ENCODE results near the gene PLA2G3.
"Not testable (repeated sequence)": the region's sequence is repeated elsewhere in the genome, so short reads cannot be mapped to it uniquely, and the experiment has no call there.

Gene PLA2G3

DNA sequence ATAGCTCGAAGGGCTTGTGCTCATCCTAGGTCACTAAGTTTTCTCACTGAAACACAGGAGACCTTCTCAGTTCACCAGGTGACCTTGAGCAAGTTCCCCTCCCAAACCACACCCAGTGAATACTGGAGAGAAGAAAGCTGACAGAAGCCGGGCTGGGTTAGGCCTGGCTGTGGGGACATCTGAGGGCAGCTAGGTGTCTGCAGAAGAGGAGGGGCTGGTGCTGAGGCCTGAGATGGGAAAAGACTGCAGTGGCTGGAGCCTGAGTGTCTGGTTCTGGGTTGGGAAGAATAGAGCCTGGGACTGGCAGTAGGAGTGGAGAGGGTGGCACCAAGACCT is 18.1 kb downstream of the PLA2G3 start:
- DNase-seq, result no peak

DNA sequence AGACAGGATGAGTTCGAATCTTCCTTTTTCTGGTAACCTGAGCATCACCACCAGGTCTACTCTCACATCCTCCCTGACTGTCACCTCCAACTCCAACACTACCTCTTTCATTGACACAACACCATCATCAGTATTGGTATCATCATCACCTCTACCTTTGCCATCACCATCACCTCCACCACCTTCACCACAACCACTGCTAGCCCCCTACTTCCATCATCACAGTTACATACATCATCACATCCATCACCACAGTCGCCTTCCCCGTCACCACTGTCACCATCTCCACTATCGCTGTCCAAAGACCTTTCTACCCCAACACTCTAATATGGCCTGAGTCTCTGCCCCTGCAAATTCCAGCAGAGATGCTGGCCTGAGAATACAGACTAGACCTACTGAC is 18.9 kb downstream of the PLA2G3 start:
- DNase-seq, result no peak

DNA sequence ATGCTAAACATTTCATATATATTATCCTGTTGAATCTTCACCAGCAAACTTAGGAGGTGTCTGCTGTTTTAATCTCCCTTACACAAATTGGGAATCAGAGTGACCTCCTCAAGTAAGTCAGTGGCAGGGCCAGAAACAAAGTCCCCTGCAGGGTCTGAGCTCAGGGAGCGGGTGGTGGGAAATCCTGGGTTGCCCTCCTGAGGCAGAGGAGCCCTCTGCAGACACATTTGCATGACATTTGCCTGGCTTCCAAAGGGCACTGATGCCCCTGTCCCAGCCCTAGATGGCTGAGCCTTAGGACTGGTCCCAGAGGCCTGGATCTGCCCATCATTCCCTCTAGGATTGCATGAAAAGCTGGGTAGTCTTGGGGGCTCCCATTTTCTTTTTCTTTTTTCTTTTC is 19.7 kb downstream of the PLA2G3 start:
- no peak for DNase-seq

DNA sequence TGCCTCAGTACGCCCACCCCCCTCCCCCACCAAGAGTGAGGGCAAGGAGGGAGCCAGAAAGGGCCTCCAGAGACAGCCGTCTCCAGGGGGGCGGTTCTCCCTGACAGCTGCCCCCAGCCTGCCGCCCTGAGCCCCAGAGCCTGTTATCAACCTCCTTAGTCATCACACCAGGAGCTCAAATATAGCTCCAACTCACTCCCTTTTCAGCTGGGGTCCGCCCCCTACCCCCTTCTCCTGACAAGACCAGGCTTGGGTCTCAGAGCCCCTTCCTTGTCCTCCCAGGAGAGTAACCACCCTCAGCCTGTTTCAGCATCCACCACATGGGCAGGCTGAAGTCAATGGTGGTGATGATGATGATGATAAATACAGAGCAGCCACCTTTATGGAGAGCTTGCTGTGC is 20.1 kb downstream of the PLA2G3 start:
- DNase-seq, result no peak

GRCh38 chr22:31119026-31119717 is 21.1 kb downstream of the PLA2G3 start:
- no peak for DNase-seq

DNA sequence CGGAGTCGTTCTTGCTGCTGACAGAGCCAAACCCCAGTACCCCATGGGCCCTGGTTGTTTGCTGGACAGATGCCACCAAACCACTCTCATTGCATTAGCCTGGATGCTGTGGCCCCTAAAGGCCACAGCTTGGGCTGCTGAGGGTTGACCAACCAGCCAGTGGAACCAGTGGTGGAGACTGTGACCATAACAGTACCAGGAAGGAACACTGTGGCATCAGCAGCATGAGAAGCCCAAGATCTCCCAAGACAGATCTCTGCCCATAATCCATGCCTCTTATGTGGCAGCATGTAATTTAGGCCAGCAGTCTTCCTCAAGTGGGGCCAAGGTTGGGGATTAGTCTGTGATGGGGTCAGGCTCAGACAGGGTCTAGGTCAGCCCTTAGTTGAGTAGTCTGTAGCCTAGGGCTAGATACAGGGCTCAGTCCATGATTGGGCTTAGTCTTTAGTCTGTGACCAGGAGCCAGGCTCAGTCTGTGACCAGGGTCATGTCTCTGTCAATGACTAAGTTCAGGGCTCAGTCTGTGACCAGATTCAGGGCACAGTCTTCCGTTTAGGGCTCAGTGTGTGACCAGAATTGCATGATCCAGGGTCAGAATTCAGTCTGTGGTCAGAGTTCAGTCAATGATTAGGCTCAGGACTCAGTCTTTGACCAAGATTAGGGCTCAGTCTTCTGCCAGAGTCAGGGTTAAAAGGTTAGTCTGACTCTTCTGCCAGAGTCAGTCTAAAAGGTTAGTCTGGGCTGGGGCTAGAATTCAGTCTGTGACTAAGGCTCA is 22.1 kb downstream of the PLA2G3 start:
- no peak for DNase-seq

- not testable (repeated sequence) for DNase-seq
Measured at GRCh38 chr22:31112547-31113091, 27.7 kb downstream of the PLA2G3 start.

DNA sequence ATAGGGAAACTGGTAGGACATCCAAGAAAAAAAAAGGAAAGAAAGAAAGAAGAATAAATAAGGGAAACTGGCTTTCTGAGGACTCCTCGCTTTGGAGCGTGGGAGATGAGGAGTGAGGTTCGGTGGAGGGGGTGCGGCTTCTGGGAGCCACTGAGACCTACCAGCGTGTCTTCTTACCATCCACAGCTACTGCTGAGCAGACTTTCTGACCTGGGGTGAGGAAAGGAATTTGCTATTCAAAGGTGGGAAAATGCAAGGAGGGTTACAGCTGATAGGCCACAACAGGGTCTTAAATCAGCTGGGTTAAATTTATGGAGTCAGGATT is 32.5 kb downstream of the PLA2G3 start:
- no peak for DNase-seq

- DNase-seq, result peak; percentile 92
Measured at GRCh38 chr22:31107178-31107893, 33.0 kb downstream of the PLA2G3 start, which contains the start of gene SELENOM. SELENOM (minus strand) TSS chr22:31107568; CDS start chr22:31107505, 63 bp downstream.

- DNase-seq, result no peak
Measured at GRCh38 chr22:31106731-31107177, 33.6 kb downstream of the PLA2G3 start.

- no peak for DNase-seq
Measured at GRCh38 chr22:31106001-31106571, 34.2 kb downstream of the PLA2G3 start.

DNA sequence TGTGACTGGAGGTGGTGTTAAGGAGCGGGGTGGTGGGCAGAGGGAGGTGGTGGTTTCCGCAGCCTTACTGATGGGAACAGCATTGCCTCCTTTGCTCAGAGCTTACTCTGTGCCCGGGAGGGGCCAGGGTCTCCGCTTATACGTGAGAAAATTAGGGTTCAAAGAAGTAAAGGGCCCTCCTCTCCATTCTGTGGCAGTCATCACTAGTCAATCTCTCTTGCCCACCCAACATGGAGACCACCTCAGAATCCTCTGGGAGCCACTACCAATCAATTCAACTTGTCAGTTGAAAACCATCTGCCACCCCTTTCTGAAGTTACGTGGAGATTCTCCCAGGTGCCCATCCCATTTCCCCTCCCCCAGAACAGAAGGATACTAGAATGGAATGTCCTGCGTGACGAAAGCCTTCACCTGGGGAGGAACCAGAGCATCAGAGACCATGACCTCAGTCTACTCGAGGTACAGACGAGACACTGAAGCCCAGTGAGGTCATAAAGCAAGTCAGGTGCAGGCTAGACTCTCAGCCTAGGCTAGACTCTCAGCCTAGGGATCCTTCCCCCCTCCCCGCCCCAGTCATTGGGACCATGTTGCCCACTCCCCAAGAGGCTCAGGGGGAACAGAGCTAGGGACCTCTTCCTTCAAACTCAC is 34.9 kb downstream of the PLA2G3 start:
- DNase-seq, result no peak

GRCh38 chr22:31104869-31105268 is 35.4 kb downstream of the PLA2G3 start:
- DNase-seq, result no peak

- DNase-seq, result no peak
Measured at GRCh38 chr22:31103899-31104694, 36.2 kb downstream of the PLA2G3 start.

- no peak for DNase-seq
Measured at GRCh38 chr22:31103111-31103510, 37.2 kb downstream of the PLA2G3 start.

DNA sequence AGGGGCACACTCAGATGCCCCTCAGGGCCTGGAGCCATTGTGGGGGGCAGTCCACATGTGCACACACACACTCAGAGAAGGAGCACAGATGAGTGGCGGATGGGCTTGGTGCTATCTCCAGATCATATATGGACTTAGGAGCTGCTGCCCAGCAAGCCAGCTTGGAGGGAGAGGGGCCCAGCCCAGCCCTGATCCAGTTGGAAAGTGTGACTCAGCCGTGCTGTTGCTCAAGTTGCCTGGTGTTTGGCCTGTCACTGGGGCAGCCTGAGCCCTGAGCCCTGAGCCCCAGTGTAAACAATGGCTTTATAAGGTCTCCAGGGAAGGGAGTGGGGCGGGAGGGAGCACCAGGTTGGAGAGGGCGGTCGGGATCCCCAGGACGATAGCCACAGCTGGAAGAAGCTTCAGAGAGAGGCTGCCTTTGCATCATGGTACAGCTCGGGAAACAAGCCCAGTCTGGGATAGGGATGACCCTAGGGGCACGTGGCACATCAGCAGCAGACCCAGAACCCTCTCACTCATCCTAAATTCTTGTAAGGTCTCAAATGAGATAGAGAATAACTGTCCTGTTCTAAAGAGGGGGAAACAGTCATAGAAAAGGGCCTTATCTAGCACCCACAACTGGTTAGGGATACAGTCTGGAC is 37.7 kb downstream of the PLA2G3 start:
- DNase-seq, result no peak

- no peak for DNase-seq
Measured at GRCh38 chr22:31100762-31101525, 39.4 kb downstream of the PLA2G3 start.

DNA sequence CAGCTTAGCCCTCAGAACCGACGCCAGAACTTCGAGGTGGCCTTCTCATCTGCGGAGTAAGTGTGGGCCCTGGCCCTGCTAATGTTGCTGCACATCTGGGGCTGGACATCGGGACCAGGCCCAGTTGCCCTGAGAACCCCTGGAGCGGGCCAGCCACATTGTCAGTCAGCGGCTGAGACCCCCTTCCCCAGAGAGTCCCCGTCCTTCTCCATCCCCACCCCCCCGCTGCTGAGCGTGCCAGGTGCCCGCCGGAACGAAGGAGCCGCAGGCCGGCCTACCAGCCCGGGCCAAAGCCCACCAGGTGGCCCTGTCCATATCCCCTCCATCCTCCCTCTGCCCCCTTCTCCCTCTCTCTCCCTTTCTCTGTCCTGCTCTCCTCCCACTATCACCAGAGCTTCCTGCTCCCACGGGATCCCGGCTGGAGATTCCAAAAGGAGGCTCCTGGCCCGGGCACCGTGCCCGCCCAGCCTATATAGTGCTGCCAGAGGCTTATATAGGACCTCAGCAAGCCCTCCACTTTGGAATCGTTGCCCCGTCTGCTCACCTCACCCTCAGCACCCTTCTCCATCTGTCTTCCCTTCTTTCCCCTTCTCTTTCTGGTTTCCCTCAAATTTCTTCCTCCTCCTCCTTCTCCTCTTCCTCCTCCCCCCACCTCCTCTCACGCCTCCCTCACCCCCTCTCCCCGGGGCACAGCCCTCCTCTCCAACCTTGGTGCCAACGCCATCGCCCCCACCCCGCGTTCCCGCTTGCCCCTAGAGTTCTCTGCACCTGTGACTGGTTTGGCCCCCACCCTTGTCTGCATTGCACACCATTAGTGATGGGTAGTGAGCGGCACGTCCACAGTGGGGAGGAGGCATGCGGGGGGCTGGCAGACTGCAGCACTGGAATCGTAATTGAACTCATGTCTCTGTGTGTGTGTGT is 40.2 kb downstream of the PLA2G3 start:
- no peak for DNase-seq

DNA sequence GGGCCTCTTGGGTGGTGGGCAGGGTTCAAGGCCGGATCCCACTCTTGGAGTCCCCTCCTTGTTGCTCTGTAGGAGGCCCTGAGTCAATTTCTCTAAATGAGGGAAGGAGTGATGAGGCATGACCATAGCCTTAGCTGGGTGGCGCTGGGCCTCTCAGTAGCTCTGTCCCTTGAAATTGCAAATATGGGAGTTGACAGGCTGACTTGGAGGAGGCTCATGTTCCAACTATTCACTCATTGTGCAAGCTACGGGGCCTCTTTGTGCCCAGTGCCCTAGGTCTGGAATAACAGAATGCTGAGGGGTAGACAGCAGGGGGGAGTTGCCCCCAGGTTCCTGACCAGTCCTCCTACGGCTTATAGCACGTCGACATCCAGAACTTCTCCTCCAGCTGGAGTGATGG is 40.9 kb downstream of the PLA2G3 start:
- no peak for DNase-seq

Measured in activated CD4-positive, alpha-beta T cell treated with anti-CD3 and anti-CD28 coated beads, Interleukin-2, Interleukin-6, amounts not matched to agents 100 ng/mL and 50 ng/mL, durations not matched to agents 16 hours and 8 hours (primary cell).